HG03139 (cell line): ENCODE results near the gene NACA2.
"Not testable (repeated sequence)": the region's sequence is repeated elsewhere in the genome, so short reads cannot be mapped to it uniquely, and the experiment has no call there.

ENCODE experiments used
- ATAC-seq: cut with Tn5 transposase; IDR thresholded peaks from one replicate; pipeline ENCODE4 v1.9.1; 2021; ENCODE audit not compliant: unreplicated experiment

NACA2 gene

GRCh38 chr17:61552560-61552959 is 38.5 kb downstream of the NACA2 start:
- not testable (repeated sequence) for ATAC-seq

- no peak for ATAC-seq
Observed at GRCh38 chr17:61551255-61551742, 39.7 kb downstream of the NACA2 start.

- no peak for ATAC-seq
Observed at GRCh38 chr17:61547113-61547512, 43.9 kb downstream of the NACA2 start.

- no peak for ATAC-seq
Observed at GRCh38 chr17:61545335-61545938, 45.6 kb downstream of the NACA2 start.

GRCh38 chr17:61543786-61544415 is 47.1 kb downstream of the NACA2 start:
- ATAC-seq: no peak

- ATAC-seq: no peak
Observed at GRCh38 chr17:61542027-61542426, 49.0 kb downstream of the NACA2 start.

- ATAC-seq: no peak
Observed at GRCh38 chr17:61540874-61541273, 50.1 kb downstream of the NACA2 start.
